Effector memory CD8-positive, alpha-beta T cell (primary cell): ENCODE results near the gene RPS6KC1.
"Not testable (repeated sequence)": the region's sequence is repeated elsewhere in the genome, so short reads cannot be mapped to it uniquely, and the experiment has no call there.

Experiments used
- ATAC-seq: fragments of 150-1000 bp; cut with Tn5 transposase; replicated peaks from 2 replicates; pipeline ENCODE4 v1.10.0; 2021; ENCODE audit warnings: mild to moderate bottlenecking, moderate library complexity
- DNase-seq, 3 experiments: peaks; one replicate each; pipeline ENCODE4 v3.0.0; 2021
- H3K27ac Mint-ChIP-seq, 2 donors: one replicate each; pipeline ENCODE4 v1.8.0; 2022; ENCODE audit warnings: mild to moderate bottlenecking in 2 of 2, mixed read lengths in 2 of 2, moderate library complexity in 2 of 2
- H3K27me3 Mint-ChIP-seq, 2 donors: one replicate each; pipeline ENCODE4 v1.8.0; 2022; ENCODE audit warnings: mixed read lengths in 2 of 2
- H3K36me3 Mint-ChIP-seq: one replicate; pipeline ENCODE4 v1.8.0; 2022; ENCODE audit warnings: mild to moderate bottlenecking, moderate library complexity, mixed read lengths; ENCODE audit not compliant: insufficient read depth
- H3K4me1 Mint-ChIP-seq, 2 donors: one replicate each; pipeline ENCODE4 v1.8.0; 2022; ENCODE audit warnings: low read depth in 2 of 2, mixed read lengths in 2 of 2
- H3K4me3 Mint-ChIP-seq, 2 donors: one replicate each; pipeline ENCODE4 v1.8.0; 2022; ENCODE audit warnings: mild to moderate bottlenecking in 2 of 2, mixed read lengths in 2 of 2, moderate library complexity in 2 of 2
- H3K9me3 Mint-ChIP-seq, 2 donors: one replicate each; pipeline ENCODE4 v1.8.0; 2022; ENCODE audit warnings: mixed read lengths in 2 of 2

The RPS6KC1 gene

DNA sequence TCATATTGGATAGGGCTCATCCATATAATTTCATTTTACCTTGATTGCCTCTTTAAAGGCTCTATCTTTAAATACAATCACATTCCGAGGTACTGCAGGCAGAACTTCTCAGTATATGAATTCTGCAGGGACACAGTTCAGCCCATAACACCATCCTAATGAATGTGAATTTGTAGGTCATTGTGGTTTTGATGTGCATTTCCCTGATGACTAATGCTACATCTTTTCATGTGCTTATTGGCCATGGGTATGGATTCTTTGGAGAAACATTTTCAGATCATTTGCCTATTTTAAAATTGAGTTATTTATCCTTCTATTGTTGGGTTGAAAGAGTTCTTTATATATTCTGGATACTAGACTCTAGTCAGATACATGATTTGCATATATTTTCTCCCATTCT, 9.6 kb upstream of the RPS6KC1 start:
- Mint-ChIP-seq H3K9me3 (no peaks in the 10 kb centered on the region), H3K4me1 (peaks cover 1 to 5% of the 10 kb centered on the region in 2 donors), H3K27me3 (peaks cover 5 to 16% of the 10 kb centered on the region in 2 donors), H3K27ac (no peak overlapping the region), H3K4me3 (no peak overlapping the region), H3K36me3 (no peaks in the 10 kb centered on the region)
- no peak for DNase-seq
- no peak for ATAC-seq

DNA sequence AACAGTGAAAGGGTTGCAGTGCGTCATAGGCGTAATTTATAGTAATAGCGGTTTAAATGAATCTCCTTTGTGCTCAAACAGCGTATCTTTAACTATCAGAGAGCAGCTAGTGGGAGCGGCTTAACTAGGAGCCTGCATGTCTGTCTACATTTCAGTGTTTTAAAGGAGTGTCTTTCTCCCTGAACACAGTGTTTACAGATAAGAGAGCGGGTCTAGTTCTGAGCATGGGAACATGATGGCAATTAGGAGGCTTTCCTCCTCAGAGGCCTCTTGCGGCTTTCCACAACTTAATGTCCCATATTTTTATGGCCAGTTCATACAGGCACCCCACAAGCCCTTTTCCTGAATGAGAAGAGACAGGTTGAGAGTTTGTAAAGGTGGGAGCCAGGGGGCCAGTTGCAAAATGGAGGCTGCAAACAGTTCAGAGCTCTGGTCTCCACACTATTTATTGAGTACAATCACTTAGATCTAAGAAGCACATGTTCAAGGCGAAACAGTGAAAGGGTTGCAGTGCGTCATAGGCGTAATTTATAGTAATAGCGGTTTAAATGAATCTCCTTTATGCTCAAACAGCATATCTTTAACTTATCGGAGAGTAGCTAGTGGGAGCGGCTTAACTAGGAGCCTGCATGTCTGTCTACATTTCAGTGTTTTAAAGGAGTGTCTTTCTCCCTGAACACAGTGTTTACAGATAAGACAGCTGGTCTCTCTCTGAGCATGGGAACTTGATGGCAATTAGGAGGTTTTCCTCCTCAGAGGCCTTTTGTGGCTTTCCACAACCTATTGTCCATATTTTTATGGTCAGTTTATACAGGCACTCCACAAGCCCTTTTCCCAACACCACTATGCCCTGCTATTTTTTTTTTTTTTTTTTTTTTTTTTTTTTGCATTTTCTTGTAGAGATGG, 5.5 kb upstream of the RPS6KC1 start:
- not testable (repeated sequence) for H3K9me3 Mint-ChIP-seq, H3K27ac Mint-ChIP-seq, ATAC-seq, H3K4me3 Mint-ChIP-seq, H3K36me3 Mint-ChIP-seq, DNase-seq
- peaks cover 7 to 12% of the 10 kb centered on the region in 2 donors for H3K4me1 Mint-ChIP-seq
- H3K27me3 Mint-ChIP-seq, result peaks cover 13 to 23% of the 10 kb centered on the region in 2 donors

DNA sequence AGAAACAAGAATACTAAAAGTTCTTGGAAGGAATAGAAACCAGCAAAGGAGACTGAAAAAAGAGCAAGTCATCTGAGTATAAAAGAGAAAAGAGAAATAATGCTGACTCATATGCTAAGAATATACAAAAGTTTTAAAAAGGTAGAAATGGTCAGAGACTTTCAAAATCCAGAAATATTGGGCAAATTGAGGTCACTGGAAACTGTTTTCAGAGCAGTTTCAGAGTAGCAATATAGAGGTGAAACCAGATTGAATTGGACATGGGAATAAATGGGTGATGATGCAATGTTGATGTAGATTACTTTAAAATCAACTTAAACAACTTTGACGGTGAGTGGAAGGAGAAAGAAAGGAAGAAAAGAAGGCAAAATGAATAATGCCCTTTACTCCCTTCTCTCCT, 1.8 kb upstream of the RPS6KC1 start:
- Mint-ChIP-seq H3K36me3 (peaks cover 5% of the 10 kb centered on the region), H3K27me3 (peaks cover 13 to 23% of the 10 kb centered on the region in 2 donors), H3K9me3 (peaks cover 4 to 12% of the 10 kb centered on the region in 2 donors), H3K4me3 (no peak overlapping the region), H3K4me1 (peaks cover 24 to 30% of the 10 kb centered on the region in 2 donors), H3K27ac (no peak overlapping the region)
- ATAC-seq, result no peak
- DNase-seq, result no peak

DNA sequence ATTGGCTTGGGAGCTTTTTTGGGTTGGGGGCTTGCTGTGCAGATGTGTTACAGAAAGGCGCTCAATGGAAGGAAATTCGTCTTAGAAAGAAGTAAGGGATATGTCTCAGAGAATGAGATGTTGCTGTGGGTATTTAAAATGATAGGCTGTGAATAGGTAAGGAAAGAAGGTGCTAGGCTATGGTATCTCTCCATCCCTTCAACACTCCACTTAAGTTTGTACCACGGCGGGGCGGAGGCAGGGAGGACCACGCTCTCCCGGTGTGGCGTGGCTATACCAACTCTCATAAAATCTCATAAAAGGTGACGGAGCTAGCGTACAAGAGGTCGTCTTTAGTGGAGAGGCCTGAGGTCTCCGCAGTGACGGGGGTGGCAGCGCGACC, 305 bp upstream of the RPS6KC1 start:
- H3K36me3 Mint-ChIP-seq, result peaks cover 5% of the 10 kb centered on the region
- H3K27me3 Mint-ChIP-seq, result peaks cover 13 to 23% of the 10 kb centered on the region in 2 donors
- peak overlapping the region; percentile 95 to 98 for H3K4me3 Mint-ChIP-seq
- peak overlapping the region; percentile 89 to 97 for H3K27ac Mint-ChIP-seq
- peaks cover 29 to 30% of the 10 kb centered on the region in 2 donors for H3K4me1 Mint-ChIP-seq
- peak; percentile 36 for ATAC-seq
- peaks cover 4 to 12% of the 10 kb centered on the region in 2 donors for H3K9me3 Mint-ChIP-seq
- DNase-seq, result no peak

DNA sequence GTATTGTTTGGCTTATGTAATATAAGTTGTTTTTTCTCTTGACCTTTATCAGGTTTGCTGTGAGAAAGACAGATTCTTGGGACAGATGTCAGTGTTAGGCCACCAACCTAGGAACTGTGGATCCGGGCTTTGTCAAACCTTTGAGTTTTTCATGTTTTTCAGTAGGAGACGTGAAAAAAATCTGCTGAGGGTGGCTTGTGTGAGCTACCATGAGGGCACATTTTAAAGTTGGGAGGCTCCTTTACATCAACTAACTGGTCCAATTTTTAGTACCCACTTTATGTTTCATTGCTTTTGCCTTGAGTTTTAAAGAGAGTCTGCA, 801 bp downstream of the RPS6KC1 start:
- peak overlapping the region; percentile 89 to 97 for H3K27ac Mint-ChIP-seq
- H3K4me1 Mint-ChIP-seq, result peaks cover 31 to 34% of the 10 kb centered on the region in 2 donors
- peak overlapping the region; percentile 95 to 98 for H3K4me3 Mint-ChIP-seq
- peaks cover 4 to 12% of the 10 kb centered on the region in 2 donors for H3K9me3 Mint-ChIP-seq
- DNase-seq (no peak), ATAC-seq (no peak)
- peaks cover 5% of the 10 kb centered on the region for H3K36me3 Mint-ChIP-seq
- peaks cover 13 to 23% of the 10 kb centered on the region in 2 donors for H3K27me3 Mint-ChIP-seq

- peaks cover 5 to 17% of the 10 kb centered on the region in 2 donors for H3K27me3 Mint-ChIP-seq
- ATAC-seq (no peak), DNase-seq (no peak)
- peaks cover 5% of the 10 kb centered on the region for H3K36me3 Mint-ChIP-seq
- no peak overlapping the region for H3K27ac Mint-ChIP-seq
- peaks cover 32 to 38% of the 10 kb centered on the region in 2 donors for H3K4me1 Mint-ChIP-seq
- H3K4me3 Mint-ChIP-seq, result no peak overlapping the region
- H3K9me3 Mint-ChIP-seq, result peaks cover 4 to 12% of the 10 kb centered on the region in 2 donors
These were observed 2.4 kb downstream of the RPS6KC1 start for GRCh38 chr1:213053455-213053854.

DNA sequence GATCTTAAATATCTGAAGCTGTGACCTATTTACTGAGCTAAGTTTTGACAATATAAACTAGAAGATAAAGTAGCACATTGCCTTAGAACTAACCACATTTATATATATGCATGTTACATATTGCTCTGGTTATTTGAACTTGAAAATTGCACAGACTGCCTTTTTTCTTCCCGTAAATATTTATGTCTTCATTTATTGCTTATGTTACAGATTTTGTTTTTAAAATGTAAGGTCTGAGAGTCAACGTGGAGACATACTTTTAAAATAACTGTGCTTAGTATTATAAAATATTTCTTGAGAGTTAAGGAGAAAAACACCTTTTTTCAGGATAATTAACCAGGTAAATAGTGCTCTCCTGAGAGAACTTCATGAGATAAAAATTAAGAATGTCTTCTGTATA, 3.1 kb downstream of the RPS6KC1 start:
- ATAC-seq (no peak), DNase-seq (no peak)
- Mint-ChIP-seq H3K27me3 (peaks cover 0 to 10% of the 10 kb centered on the region in 2 donors), H3K4me1 (peaks cover 32 to 38% of the 10 kb centered on the region in 2 donors), H3K9me3 (peaks cover 4 to 12% of the 10 kb centered on the region in 2 donors), H3K4me3 (no peak overlapping the region), H3K27ac (no peak overlapping the region), H3K36me3 (peaks cover 5% of the 10 kb centered on the region)

GRCh38 chr1:213054733-213055591, 3.9 kb downstream of the RPS6KC1 start:
- H3K9me3 Mint-ChIP-seq, result peaks cover 5 to 10% of the 10 kb centered on the region in 2 donors
- H3K4me1 Mint-ChIP-seq, result peaks cover 32 to 37% of the 10 kb centered on the region in 2 donors
- H3K4me3 Mint-ChIP-seq, result no peak overlapping the region
- ATAC-seq (no peak), DNase-seq (no peak)
- no peak overlapping the region for H3K27ac Mint-ChIP-seq
- H3K27me3 Mint-ChIP-seq, result peaks cover 0 to 3% of the 10 kb centered on the region in 2 donors
- H3K36me3 Mint-ChIP-seq, result peaks cover 5% of the 10 kb centered on the region

- ATAC-seq (no peak), DNase-seq (no peak)
- peaks cover 24 to 29% of the 10 kb centered on the region in 2 donors for H3K4me1 Mint-ChIP-seq
- H3K4me3 Mint-ChIP-seq, result no peak overlapping the region
- no peaks in the 10 kb centered on the region for H3K27me3 Mint-ChIP-seq
- H3K9me3 Mint-ChIP-seq, result peaks cover 2% of the 10 kb centered on the region in 2 donors
- no peak overlapping the region for H3K27ac Mint-ChIP-seq
- peaks cover 2% of the 10 kb centered on the region for H3K36me3 Mint-ChIP-seq
These were observed 4.7 kb downstream of the RPS6KC1 start for GRCh38 chr1:213055767-213056166.

GRCh38 chr1:213057264-213058059, 6.4 kb downstream of the RPS6KC1 start:
- no peaks in the 10 kb centered on the region for H3K36me3 Mint-ChIP-seq
- peaks cover 19 to 20% of the 10 kb centered on the region in 2 donors for H3K4me1 Mint-ChIP-seq
- DNase-seq, result no peak
- no peak overlapping the region for H3K4me3 Mint-ChIP-seq
- peaks cover 0 to 2% of the 10 kb centered on the region in 2 donors for H3K9me3 Mint-ChIP-seq
- peak overlapping the region in 1 of 2 donors; percentile 73 for H3K27ac Mint-ChIP-seq
- no peaks in the 10 kb centered on the region for H3K27me3 Mint-ChIP-seq
- ATAC-seq, result no peak

DNA sequence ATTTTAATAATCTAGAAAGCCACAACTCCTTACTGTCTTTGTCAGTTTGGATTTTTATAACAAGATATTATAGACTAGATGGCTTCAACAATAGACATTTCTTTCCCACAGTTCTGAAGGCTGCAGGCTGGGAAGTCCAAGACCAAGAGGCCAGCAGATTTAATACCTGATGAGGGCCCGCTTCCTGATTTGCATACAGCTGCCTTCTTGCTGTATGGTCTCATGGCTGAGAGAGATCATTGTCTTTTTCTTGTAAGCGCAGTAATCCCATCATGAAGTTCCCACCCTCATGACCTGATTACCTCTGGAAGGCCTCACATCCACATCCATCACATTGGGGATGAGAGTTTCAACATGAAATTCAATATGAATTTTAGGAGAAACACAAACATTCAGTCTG, 9.8 kb downstream of the RPS6KC1 start:
- ATAC-seq (no peak), DNase-seq (no peak)
- no peak overlapping the region for H3K4me3 Mint-ChIP-seq
- no peaks in the 10 kb centered on the region for H3K27me3 Mint-ChIP-seq
- H3K27ac Mint-ChIP-seq, result no peak overlapping the region
- no peaks in the 10 kb centered on the region for H3K36me3 Mint-ChIP-seq
- peaks cover 0 to 2% of the 10 kb centered on the region in 2 donors for H3K9me3 Mint-ChIP-seq
- peaks cover 7 to 14% of the 10 kb centered on the region in 2 donors for H3K4me1 Mint-ChIP-seq

- H3K27me3 Mint-ChIP-seq, result no peaks in the 10 kb centered on the region
- DNase-seq (no peak), ATAC-seq (no peak)
- H3K4me1 Mint-ChIP-seq, result peaks cover 6 to 14% of the 10 kb centered on the region in 2 donors
- H3K36me3 Mint-ChIP-seq, result no peaks in the 10 kb centered on the region
- H3K27ac Mint-ChIP-seq, result peak overlapping the region in 1 of 2 donors; percentile 18
- H3K4me3 Mint-ChIP-seq, result no peak overlapping the region
- H3K9me3 Mint-ChIP-seq, result peaks cover 0 to 2% of the 10 kb centered on the region in 2 donors
These were observed 10.2 kb downstream of the RPS6KC1 start for GRCh38 chr1:213061263-213061662.

DNA sequence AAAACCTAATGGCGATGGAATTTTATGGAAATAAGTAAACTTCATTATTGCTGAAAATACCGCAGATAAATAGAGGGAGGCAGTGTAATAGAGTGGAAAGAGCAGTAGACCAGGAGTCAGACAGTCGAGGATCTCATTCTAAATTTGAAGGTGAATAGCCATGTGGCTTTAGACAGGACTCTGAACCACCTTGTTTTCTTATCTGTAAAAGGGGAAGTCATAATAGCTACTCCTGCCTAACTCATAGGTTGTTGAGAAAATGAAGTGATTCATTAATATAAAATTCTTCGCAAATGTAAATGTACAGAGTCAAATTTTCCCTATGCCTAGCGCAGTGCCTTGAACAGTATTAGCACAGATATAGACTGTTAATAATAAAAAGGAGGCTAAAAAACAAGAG, 14.8 kb downstream of the RPS6KC1 start:
- H3K36me3 Mint-ChIP-seq, result no peaks in the 10 kb centered on the region
- no peaks in the 10 kb centered on the region for H3K27me3 Mint-ChIP-seq
- DNase-seq (no peak), ATAC-seq (no peak)
- no peak overlapping the region for H3K4me3 Mint-ChIP-seq
- no peaks in the 10 kb centered on the region for H3K9me3 Mint-ChIP-seq
- H3K4me1 Mint-ChIP-seq, result peaks cover 6 to 16% of the 10 kb centered on the region in 2 donors
- H3K27ac Mint-ChIP-seq, result peak overlapping the region in 1 of 2 donors; percentile 15
